ENCODE data around the gene BOD1. TPM values are rescaled to one million over a fixed set of nuclear protein-coding genes. Genes with fewer than 3 reads are reported as not detected.
A peak's percentile ranks its signal among the peaks of the same experiment; 100 is the strongest.

BOD1 gene
- total and polyA plus RNA-seq, 2 of the 8 experiments (the other 6 are each of a cell fraction or from before 2014, with no cell fraction given), result 107 to 149 TPM

DNA sequence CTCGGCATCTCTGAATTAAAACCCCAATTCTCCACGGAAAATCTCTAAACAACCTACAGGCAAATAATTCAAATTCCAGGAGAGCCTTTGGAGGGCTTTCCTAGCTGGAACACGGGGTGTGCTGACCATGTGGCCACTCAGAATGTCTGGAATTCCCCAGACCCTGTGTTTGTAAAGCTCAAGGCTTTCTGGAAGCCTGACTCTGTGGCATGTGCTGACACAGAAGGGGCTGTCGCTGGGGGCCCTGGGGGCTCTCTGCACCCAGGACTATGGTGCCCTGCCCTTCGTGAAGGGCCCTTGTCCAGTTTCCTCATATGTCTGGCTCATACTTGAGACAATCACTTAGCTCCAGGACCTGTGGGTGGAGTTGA is 29.0 kb upstream of the BOD1 start:
- H3K18ac ChIP-seq (ENCODE audit: extremely low read depth, low read length), result no peak overlapping the region
- CTCF ChIA-PET (ENCODE audit: partially characterized antibody), result interaction anchor here (1.0 to 9.0 kb wide), 8 partner anchors 11 to 339 kb away, joined by 3 to 72 read pairs (median 4); no protein-coding TSS in a partner anchor
- H3K9me3 ChIP-seq (ENCODE audit: insufficient read depth in 2 of 2, low read depth in 1 of 2, low read length in 1 of 2), result no peaks in the 10 kb centered on the region
- FAIRE-seq, result no peak
- H2BK12ac ChIP-seq (ENCODE audit: low read depth, low read length), result peak overlapping the region; percentile 89; the same call in 1 of the 2 replicates
- no peak overlapping the region for H3K23ac ChIP-seq (ENCODE audit: insufficient read length)
- TF ChIP-seq MAX (IDR thresholded peaks at IDR 0.05), result peak; percentile 78
- no peak for TF ChIP-seq YY1 (IDR thresholded peaks at IDR 0.05; ENCODE audit: low read depth, low read length)
- TF ChIP-seq TEAD4 (IDR thresholded peaks at IDR 0.05; ENCODE audit: low read depth, low read length), result peak; percentile 84
- TF ChIP-seq KDM4A (IDR thresholded peaks at IDR 0.05; ENCODE audit: low read depth, low read length, severe bottlenecking), result peak; percentile 10
- TF ChIP-seq, protein P1, sequence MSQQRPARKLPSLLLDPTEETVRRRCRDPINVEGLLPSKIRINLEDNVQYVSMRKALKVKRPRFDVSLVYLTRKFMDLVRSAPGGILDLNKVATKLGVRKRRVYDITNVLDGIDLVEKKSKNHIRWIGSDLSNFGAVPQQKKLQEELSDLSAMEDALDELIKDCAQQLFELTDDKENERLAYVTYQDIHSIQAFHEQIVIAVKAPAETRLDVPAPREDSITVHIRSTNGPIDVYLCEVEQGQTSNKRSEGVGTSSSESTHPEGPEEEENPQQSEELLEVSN (IDR thresholded peaks at IDR 0.05), result peak; percentile 87
- no peaks in the 10 kb centered on the region for H3K79me1 ChIP-seq (ENCODE audit: low read depth, low read length)
- no peak overlapping the region for H3K14ac ChIP-seq (ENCODE audit: insufficient read length)
- no peak overlapping the region for H3K56ac ChIP-seq (replicated peaks; ENCODE audit: insufficient read length, low read depth, low read length)
- H2BK15ac ChIP-seq (ENCODE audit: low read length), result no peak overlapping the region
- H3K4me3 ChIP-seq (ENCODE audit: extremely low read depth in 1 of 4, insufficient read depth in 2 of 4, low read depth in 3 of 4, low read length in 4 of 4), result no peak overlapping the region
- no peak overlapping the region for H3K4me2 ChIP-seq (ENCODE audit: insufficient read depth in 1 of 2, low read depth in 2 of 2, low read length in 2 of 2)
- DNase-seq (ENCODE audit: low read depth in 1 of 2, low spot score in 2 of 2), result peak in 1 of 2 experiments; percentile 23
- no peaks in the 10 kb centered on the region; a peak in 1 of 8 replicates for H3K36me3 ChIP-seq (ENCODE audit: control insufficient read depth in 2 of 4, insufficient read depth in 4 of 4, low read length in 3 of 4)
- H3K4me1 ChIP-seq (replicated peaks in 1 of 4; ENCODE audit: control insufficient read depth in 3 of 4, insufficient read depth in 4 of 4, low read length in 3 of 4), result peaks cover 5 to 21% (median 11%) of the 10 kb centered on the region in 4 experiments
- POLR2A ChIA-PET (ENCODE audit: partially characterized antibody), result interaction anchor here (1.1 to 1.3 kb wide), 4 partner anchors 11 to 318 kb away, joined by 4 to 6 read pairs (median 6); no protein-coding TSS in a partner anchor
- no peaks in the 10 kb centered on the region for H3K23me2 ChIP-seq (ENCODE audit: low read depth, low read length)
- no peaks in the 10 kb centered on the region for H4K20me1 ChIP-seq (replicated peaks in 1 of 2; ENCODE audit: control insufficient read depth in 1 of 2, insufficient read depth in 2 of 2, low read length in 2 of 2)
- no peaks in the 10 kb centered on the region for H3K79me2 ChIP-seq (ENCODE audit: control insufficient read depth in 1 of 2, insufficient read depth in 2 of 2, low read length in 2 of 2)
- H3K4ac ChIP-seq (replicated peaks; ENCODE audit: insufficient read length, low read depth, low read length), result no peak overlapping the region
- H4K5ac ChIP-seq (ENCODE audit: insufficient read length, low read depth, low read length), result no peak overlapping the region
- H2AK5ac ChIP-seq (ENCODE audit: low read depth, low read length), result no peak overlapping the region
- peak overlapping the region; percentile 81 for H4K91ac ChIP-seq (replicated peaks; ENCODE audit: insufficient read length, low read length)
- H2BK120ac ChIP-seq (replicated peaks; ENCODE audit: low read depth, low read length), result no peak overlapping the region
- no peak overlapping the region for H3K27ac ChIP-seq (ENCODE audit: low read depth, low read length)
- H3K27me3 ChIP-seq (replicated peaks in 1 of 4; ENCODE audit: control insufficient read depth in 3 of 4, extremely low read depth in 1 of 4, insufficient read depth in 3 of 4, low read length in 3 of 4), result no peaks in the 10 kb centered on the region
- peak overlapping the region; percentile 87; the same call in 1 of the 2 replicates for H2BK20ac ChIP-seq (ENCODE audit: low read length)
- no peak overlapping the region for H2BK5ac ChIP-seq (ENCODE audit: low read depth, low read length)
- 73% methylated on average over 5 of the region's 5 CpGs; no CpG with 5 or more reads in 1 of the 2 experiments for WGBS, 2 experiments (ENCODE audit: extremely low coverage in 1 of 2, insufficient coverage in 1 of 2, insufficient read length in 1 of 2, insufficient replicate concordance in 2 of 2, low coverage in 1 of 2, low lambda C conversion rate in 2 of 2, missing lambda C conversion rate in 1 of 2)
- no peak overlapping the region for H3K9ac ChIP-seq (replicated peaks in 1 of 4; ENCODE audit: extremely low read depth in 1 of 4, low read depth in 3 of 4, low read length in 3 of 4)
- H4K8ac ChIP-seq (ENCODE audit: extremely low read depth, insufficient read depth, low read length), result no peak overlapping the region
- H2AFZ ChIP-seq (ENCODE audit: low read length), result no peak overlapping the region

All from H1 (cell line).